MM.1S (cell line): Measurements from ENCODE around the gene CHD6.

Experiments
- CTCF ChIP-seq: fragments of 300-600 bp; sonication (generic); IDR thresholded peaks from 2 replicates; pipeline ENCODE4 v1.5.1; 2016; ENCODE audit warnings: antibody characterized with exemption, low read length, mixed read lengths
- EZH2 ChIP-seq: fragments of 300-600 bp; sonication (generic); optimal IDR thresholded peaks from 2 replicates; pipeline ENCODE3; 2017; ENCODE audit warnings: low read depth, mild to moderate bottlenecking, antibody characterized with exemption, low read length, mixed read lengths

GRCh38 chr20:41403604-41404003 lies 214.6 kb downstream of the CHD6 start:
- TF ChIP-seq CTCF = no peak
- no peak for TF ChIP-seq EZH2
